HL-60 (cell line): ENCODE data around the gene SECISBP2L.

Source experiments
- DNase-seq, 2 experiments: peaks; one replicate each; pipeline ENCODE4 v3.0.0-alpha.2; 2010 to 2020; ENCODE audit warnings: low read depth in 1 of 2, low spot score in 1 of 2
- H3K27ac ChIP-seq: fragments of 250-450 bp; sonication (Bioruptor Pico); replicated peaks from 2 replicates; pipeline ENCODE4 v1.5.1; 2020; ENCODE audit warnings: mild to moderate bottlenecking, moderate library complexity
- H3K27me3 ChIP-seq: fragments of 250-450 bp; sonication (Bioruptor Pico); 2 replicates; pipeline ENCODE4 v1.5.1; 2021; ENCODE audit warnings: mild to moderate bottlenecking, moderate library complexity; ENCODE audit not compliant: insufficient read depth, poor library complexity, severe bottlenecking
- H3K4me3 ChIP-seq: replicated peaks from 2 replicates; pipeline ENCODE4 v1.5.1; 2011; ENCODE audit warnings: mild to moderate bottlenecking, control low read depth, low read length; ENCODE audit not compliant: insufficient read depth
- GABPA ChIP-seq: IDR thresholded peaks from 2 replicates; pipeline ENCODE4 v1.6.1; 2012; ENCODE audit warnings: low read depth
- POLR2AphosphoS5 ChIP-seq: IDR thresholded peaks from 2 replicates; pipeline ENCODE4 v1.6.1; 2012; ENCODE audit warnings: low read depth
- REST ChIP-seq: IDR thresholded peaks from 2 replicates; pipeline ENCODE4 v1.6.1; 2012; ENCODE audit warnings: low read depth; ENCODE audit not compliant: insufficient replicate concordance
- SPI1 ChIP-seq: IDR thresholded peaks from 2 replicates; pipeline ENCODE4 v1.6.1; 2012; ENCODE audit warnings: low read depth, mild to moderate bottlenecking, borderline replicate concordance
- TF ChIP-seq, protein P1 (sequence below): IDR thresholded peaks from one replicate; pipeline ENCODE4 v1.5.1; 2011; ENCODE audit warnings: low read length, control low read depth, inconsistent platforms; ENCODE audit not compliant: insufficient read depth

Gene SECISBP2L

DNA sequence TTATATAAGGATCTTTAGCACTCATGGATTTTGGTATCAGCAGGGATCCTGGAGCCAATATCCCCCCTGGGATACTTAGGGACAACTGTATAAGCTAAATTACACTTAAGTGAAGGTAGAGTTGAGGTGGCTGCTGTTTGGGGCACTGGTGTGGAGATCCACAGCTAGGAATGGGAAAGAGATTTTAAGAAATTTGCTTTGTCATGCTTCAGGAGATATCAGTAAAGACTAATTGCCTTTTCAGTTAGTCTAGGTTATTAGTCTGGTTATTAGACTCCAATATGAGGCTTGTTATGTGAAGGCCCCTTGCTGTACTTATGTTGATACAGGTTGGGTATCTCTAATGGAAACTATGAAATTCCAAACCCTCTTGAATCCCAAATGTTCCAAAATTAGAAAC lies 1.2 kb upstream of the SECISBP2L start:
- no peak for TF ChIP-seq GABPA
- TF ChIP-seq, protein P1, sequence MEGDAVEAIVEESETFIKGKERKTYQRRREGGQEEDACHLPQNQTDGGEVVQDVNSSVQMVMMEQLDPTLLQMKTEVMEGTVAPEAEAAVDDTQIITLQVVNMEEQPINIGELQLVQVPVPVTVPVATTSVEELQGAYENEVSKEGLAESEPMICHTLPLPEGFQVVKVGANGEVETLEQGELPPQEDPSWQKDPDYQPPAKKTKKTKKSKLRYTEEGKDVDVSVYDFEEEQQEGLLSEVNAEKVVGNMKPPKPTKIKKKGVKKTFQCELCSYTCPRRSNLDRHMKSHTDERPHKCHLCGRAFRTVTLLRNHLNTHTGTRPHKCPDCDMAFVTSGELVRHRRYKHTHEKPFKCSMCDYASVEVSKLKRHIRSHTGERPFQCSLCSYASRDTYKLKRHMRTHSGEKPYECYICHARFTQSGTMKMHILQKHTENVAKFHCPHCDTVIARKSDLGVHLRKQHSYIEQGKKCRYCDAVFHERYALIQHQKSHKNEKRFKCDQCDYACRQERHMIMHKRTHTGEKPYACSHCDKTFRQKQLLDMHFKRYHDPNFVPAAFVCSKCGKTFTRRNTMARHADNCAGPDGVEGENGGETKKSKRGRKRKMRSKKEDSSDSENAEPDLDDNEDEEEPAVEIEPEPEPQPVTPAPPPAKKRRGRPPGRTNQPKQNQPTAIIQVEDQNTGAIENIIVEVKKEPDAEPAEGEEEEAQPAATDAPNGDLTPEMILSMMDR: no peak
- TF ChIP-seq REST: no peak
- TF ChIP-seq SPI1: no peak
- no peak for TF ChIP-seq POLR2AphosphoS5
- H3K27me3 ChIP-seq: no peaks in the 10 kb centered on the region
- H3K27ac ChIP-seq: no peak overlapping the region
- no peak for DNase-seq
- H3K4me3 ChIP-seq: no peak overlapping the region

GRCh38 chr15:49045751-49046219 lies 461 bp downstream of the SECISBP2L start:
- Histone ChIP-seq H3K27me3 (no peaks in the 10 kb centered on the region), H3K4me3 (peak overlapping the region; percentile 89), H3K27ac (peak overlapping the region; percentile 65)
- TF ChIP-seq, protein P1: no peak
- no peak for TF ChIP-seq SPI1
- no peak for TF ChIP-seq GABPA
- TF ChIP-seq POLR2AphosphoS5: no peak
- no peak for TF ChIP-seq REST
- DNase-seq: peak in 1 of 2 experiments; percentile 33

DNA sequence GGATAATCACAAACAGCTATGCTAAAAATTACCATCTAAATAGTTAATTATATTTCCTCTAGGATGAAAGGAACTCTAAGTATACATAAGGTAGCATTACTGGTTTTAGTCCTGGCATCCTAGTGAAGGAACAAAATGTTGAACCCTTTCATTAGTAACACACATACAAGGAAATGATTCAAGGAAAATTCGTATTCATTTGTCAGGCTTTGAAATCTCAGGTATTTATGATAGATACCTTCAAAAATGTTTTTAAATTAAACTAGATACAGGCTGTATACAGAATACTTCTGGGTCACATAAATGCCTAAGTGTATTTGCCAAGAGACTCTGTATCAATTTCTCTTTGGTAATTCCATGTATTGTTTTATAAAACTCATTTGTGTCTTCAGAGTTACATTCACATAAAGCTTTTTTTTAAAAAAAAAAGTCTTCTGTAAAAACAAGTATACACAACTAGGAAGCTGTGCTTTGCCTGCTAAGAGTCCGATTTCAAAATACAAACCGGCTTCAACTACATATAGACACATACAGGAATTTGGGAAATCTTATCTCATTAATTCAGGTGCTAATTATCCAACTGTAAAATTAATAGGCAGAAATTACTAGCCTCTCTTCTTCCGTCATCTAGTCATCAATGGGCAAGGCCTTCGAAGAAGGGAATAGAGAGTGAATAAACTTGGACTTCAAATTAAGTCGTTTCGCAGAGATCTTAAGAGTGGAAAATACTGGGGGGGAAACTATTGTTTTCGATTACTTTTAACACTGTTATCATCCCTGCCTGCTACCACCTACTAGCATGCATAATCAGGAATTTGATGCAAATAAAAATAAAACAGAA lies 1.3 kb downstream of the SECISBP2L start:
- no peak for DNase-seq
- Histone ChIP-seq H3K27me3 (no peaks in the 10 kb centered on the region), H3K4me3 (peak overlapping the region; percentile 89), H3K27ac (peak overlapping the region; percentile 65)
- TF ChIP-seq GABPA: no peak
- no peak for TF ChIP-seq SPI1
- TF ChIP-seq REST: no peak
- TF ChIP-seq, protein P1: no peak
- no peak for TF ChIP-seq POLR2AphosphoS5
